Prostate gland (tissue), 2 donors: Measurements from ENCODE around the gene PI4KB.

ENCODE experiments used
- POLR2A ChIP-seq: fragments of 450-650 bp; IDR thresholded peaks from one replicate; pipeline ENCODE4 v1.6.1; 2016; ENCODE audit warnings: antibody characterized with exemption, mild to moderate bottlenecking
- TF ChIP-seq, protein P1 (sequence below), 4 experiments: fragments of 200-600 bp in 2 of 4; fragments of 450-650 bp in 2 of 4; sonication (generic) in 2 of 4; IDR thresholded peaks; 1 replicate in 3 of 4; 2 replicates in 1 of 4; pipeline ENCODE4 v1.5.1; 2016 to 2019; ENCODE audit warnings: antibody characterized with exemption in 4 of 4, mild to moderate bottlenecking in 2 of 4, moderate library complexity in 2 of 4

DNA sequence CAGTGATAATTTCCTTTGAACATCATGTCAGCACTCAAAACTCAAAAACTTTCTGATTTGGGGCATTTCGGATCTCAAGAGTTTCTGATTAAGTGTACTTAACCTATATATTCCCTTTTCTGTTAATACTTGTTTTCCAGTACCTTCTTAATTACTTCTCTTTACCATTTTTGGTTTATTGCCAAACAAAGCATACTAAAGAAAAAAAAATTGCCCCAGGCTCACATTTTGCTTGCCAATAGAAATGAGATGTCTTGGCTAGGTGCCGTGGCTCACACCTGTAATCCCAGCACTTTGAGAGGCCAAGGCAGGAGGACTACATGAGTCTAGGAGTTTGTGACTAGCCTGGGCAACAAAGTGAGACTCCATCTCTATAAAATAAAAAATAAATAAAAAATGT, 67.9 kb downstream of the PI4KB start:
- no peak for TF ChIP-seq POLR2A
- TF ChIP-seq, protein P1, sequence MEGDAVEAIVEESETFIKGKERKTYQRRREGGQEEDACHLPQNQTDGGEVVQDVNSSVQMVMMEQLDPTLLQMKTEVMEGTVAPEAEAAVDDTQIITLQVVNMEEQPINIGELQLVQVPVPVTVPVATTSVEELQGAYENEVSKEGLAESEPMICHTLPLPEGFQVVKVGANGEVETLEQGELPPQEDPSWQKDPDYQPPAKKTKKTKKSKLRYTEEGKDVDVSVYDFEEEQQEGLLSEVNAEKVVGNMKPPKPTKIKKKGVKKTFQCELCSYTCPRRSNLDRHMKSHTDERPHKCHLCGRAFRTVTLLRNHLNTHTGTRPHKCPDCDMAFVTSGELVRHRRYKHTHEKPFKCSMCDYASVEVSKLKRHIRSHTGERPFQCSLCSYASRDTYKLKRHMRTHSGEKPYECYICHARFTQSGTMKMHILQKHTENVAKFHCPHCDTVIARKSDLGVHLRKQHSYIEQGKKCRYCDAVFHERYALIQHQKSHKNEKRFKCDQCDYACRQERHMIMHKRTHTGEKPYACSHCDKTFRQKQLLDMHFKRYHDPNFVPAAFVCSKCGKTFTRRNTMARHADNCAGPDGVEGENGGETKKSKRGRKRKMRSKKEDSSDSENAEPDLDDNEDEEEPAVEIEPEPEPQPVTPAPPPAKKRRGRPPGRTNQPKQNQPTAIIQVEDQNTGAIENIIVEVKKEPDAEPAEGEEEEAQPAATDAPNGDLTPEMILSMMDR (IDR thresholded peaks at IDR 0.05), result no peak
